GM12865 (cell line): Measurements from ENCODE around the gene ITPR1.

ENCODE experiments used
- DNase-seq: peaks from one replicate; pipeline ENCODE4 v3.0.0; 2010; ENCODE audit warnings: low read depth
- H3K4me3 ChIP-seq: 2 replicates; pipeline ENCODE4 v1.5.1; 2011; ENCODE audit warnings: mild to moderate bottlenecking, low read depth, low read length, control low read depth
- TF ChIP-seq, protein P1 (sequence below): IDR thresholded peaks from 2 replicates; pipeline ENCODE4 v1.5.1; 2011; ENCODE audit warnings: low read length, control low read depth, low read depth, inconsistent platforms; ENCODE audit not compliant: insufficient read depth; ENCODE audit errors: missing control alignments

Gene ITPR1

DNA sequence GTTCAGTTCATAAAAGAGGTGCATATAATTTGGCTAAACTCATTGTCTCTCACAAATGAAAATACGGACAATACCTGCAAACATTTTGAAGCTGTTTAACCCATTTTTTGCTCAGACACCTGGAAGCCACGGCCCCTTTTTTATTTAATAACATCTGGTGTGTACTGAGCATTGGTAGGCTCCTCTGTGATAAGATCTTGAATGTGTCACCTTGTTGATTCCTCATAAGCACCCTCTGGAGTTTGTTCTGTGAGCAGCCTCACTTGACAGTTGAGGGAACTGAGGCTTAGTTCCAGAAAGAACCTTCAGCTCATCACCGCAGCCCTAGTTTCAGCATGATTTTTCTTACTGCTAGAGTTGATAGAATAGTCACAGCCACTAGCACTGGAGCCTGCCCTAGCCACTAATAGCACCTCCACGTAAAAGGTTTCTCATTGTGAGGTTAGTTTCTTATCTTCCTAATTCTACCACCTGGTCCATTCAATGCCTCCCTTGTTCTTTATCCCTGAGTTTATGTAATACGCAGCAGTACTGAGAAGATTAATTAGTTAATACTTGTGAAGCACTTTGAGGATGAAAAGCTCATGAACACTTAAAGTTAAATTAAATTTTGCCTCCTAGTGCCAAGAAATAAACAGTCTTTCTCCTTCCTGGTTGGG, 71.9 kb downstream of the ITPR1 start:
- TF ChIP-seq, protein P1, sequence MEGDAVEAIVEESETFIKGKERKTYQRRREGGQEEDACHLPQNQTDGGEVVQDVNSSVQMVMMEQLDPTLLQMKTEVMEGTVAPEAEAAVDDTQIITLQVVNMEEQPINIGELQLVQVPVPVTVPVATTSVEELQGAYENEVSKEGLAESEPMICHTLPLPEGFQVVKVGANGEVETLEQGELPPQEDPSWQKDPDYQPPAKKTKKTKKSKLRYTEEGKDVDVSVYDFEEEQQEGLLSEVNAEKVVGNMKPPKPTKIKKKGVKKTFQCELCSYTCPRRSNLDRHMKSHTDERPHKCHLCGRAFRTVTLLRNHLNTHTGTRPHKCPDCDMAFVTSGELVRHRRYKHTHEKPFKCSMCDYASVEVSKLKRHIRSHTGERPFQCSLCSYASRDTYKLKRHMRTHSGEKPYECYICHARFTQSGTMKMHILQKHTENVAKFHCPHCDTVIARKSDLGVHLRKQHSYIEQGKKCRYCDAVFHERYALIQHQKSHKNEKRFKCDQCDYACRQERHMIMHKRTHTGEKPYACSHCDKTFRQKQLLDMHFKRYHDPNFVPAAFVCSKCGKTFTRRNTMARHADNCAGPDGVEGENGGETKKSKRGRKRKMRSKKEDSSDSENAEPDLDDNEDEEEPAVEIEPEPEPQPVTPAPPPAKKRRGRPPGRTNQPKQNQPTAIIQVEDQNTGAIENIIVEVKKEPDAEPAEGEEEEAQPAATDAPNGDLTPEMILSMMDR = no peak
- no peak for DNase-seq
- H3K4me3 ChIP-seq = no peak overlapping the region

DNA sequence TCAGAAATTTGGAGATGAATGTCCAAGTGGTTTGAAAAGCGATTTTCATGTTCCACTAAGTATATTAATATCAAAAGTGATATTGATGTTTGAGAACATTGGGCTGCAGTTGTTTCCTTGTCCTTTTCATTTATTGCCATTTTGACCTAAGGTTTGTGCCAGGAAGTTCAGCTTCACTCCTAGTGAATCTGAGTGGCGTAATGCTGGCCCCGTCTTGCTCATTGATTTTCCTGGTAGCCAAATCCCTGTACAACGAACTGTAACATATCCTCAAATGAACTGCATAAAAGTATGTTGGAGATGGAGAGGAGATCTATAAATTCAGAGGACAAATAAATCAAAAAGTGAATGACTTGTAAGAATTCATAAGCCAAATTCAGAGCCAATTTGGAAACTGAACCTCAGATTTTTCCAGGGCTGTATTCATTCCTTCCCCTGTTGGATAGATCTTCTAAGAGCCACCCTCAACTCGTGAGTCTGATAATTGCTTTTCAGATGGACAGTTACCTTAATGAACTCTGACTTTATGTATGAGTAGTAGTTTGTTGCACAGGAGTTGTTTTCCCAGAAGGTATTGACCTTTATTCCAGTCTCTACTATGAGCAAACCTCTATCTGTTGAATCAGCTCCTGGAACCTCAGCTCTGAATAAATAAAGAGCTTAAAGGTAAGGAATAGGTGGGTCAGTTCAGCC, 72.8 kb downstream of the ITPR1 start:
- TF ChIP-seq, protein P1 = no peak
- no peak overlapping the region for H3K4me3 ChIP-seq
- no peak for DNase-seq

DNA sequence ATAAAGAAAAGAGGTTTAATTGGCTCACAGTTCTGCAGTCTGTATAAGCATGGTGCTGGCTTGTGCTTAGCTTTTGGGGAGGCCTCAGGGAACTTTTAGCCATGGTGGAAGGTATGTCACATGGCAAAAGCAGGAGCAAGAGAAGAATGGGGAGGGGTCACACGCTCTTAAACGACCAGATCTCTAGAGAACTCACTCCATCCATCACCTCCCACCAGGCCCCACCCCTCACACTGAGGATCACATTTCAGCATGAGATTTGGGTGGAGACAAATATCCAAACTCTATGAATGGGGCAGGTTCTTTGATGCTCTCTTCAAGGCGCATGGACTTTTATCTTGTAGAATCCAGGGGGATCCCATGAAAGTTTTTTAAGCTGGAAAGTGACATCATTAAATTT, 75.7 kb downstream of the ITPR1 start:
- no peak for DNase-seq
- H3K4me3 ChIP-seq = no peak overlapping the region
- TF ChIP-seq, protein P1 = no peak

DNA sequence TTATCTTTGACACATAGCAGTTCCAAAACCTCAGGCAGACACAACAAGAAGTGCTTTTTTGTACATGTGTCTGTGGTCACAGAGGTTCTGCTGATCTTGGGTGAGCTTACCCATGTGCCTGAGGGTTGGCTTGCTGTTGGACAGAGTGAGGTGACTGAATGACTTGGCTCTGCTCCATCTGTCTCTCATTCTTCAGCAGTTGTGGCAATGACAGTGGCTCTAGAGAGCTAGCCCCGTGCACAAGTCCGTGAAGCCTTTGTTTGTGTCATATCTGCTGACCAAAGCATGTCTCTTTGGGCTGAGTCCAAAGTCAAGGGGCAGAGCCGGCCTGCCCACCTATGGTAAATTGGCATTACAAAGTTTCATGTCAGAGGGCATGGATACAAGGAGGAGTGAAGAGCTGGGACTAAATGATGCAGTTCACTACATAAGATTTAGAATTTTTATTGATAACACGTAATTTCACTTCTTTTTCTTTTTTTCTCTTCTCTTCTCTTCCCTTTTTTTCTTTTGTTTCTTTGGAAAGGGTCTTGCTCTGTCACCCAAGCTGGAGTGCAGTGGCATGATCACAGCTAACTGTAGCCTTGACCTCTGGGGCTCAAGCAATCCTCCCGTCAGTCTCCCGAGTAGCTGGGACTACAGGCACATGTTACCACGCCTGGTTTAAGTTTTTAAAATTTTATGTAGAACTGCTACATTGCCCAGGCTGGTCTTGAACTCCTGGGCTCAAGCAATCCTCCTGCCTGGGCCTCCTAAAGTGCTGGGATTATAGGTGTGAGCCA, 77.9 kb downstream of the ITPR1 start:
- DNase-seq = peak; percentile 7
- H3K4me3 ChIP-seq = no peak overlapping the region
- TF ChIP-seq, protein P1 = no peak

DNA sequence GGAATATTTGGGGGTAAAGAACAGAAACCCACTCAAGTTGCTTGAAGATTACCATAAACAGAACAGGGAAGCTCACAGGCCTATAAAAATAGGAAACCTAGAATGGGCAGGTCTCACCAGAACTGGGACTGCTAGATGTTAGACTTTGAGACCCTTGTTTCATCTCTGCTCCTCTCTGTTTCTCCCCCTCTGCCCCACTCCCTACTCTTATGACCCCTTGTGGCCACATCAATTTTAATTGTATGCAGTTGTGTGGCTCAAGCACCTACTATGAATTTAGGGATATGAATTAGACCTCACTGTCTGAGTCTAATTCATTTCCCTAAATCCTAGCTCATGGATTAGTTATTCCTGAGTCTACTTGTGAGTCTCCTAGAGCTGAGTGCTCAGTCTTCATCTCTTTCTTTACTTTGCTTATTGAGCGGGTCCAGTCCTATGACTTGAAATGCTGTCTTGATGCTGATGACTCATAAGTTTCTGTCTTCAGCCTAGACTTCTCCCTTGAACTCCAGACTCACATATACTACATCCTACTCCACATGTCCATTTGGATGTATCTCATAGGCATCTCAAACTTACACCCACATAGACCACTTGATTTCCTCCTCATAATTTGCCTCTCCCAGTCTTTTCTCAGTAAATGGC, 78.7 kb downstream of the ITPR1 start:
- TF ChIP-seq, protein P1 = peak; percentile 5
- no peak overlapping the region for H3K4me3 ChIP-seq
- peak; percentile 18 for DNase-seq

DNA sequence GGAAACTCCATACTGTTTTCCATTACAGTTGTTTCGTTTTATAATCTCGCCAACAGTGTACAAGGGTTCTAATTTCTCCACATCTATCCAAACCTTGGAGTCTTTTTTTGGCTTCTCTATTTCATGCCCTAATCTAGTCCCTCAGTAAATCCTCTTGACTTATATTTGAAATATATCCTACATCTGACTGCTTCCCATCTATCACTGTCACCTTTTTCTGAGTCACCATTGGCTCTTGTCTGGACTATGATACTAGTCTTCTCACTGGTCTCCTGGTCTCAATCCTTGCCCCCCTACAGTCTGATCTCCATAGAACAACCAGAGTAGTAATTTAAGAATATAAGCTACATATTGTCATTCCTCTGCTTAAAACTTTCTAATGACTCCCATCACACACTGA, 80.0 kb downstream of the ITPR1 start:
- TF ChIP-seq, protein P1 = no peak
- no peak for DNase-seq
- H3K4me3 ChIP-seq = no peak overlapping the region
